SK-N-MC (cell line): Measurements from ENCODE around the gene MBD3.

Source experiments
- EZH2 ChIP-seq: fragments of 200-600 bp; sonication (generic); IDR thresholded peaks from one replicate; pipeline ENCODE4 v1.6.1; 2017; ENCODE audit warnings: antibody characterized with exemption
- FOXP2 ChIP-seq: optimal IDR thresholded peaks from 2 replicates; pipeline ENCODE3; 2011; ENCODE audit warnings: mild to moderate bottlenecking, moderate library complexity; ENCODE audit not compliant: insufficient read depth; ENCODE audit errors: extremely low read length, control extremely low read depth
- POLR2AphosphoS5 ChIP-seq: IDR thresholded peaks from 2 replicates; pipeline ENCODE4 v1.6.1; 2012; ENCODE audit warnings: mild to moderate bottlenecking, low read depth, low read length, borderline replicate concordance

- TF ChIP-seq POLR2AphosphoS5 (no peak), EZH2 (no peak), FOXP2 (no peak)
Measured at GRCh38 chr19:1601613-1602064, 9.0 kb upstream of the MBD3 start.
